K562 (cell line): Measurements from ENCODE around the gene IGF2. TPM values are rescaled to one million over a fixed set of nuclear protein-coding genes. Genes with fewer than 3 reads are reported as not detected.

Experiments
- ATAC-seq: fragments of 200-7000 bp; cut with Tn5 transposase; 3 replicates; pipeline ENCODE4 v1.9.1; 2020; ENCODE audit warnings: moderate library complexity
- BruUV-seq: library from RNA; stranded (reverse); fragments of 400-500 nt; replicated peaks from 2 replicates; lab custom pipeline; 2021; lab: Mats Ljungman, UMichigan
- CTCF ChIA-PET: fragments of 300-600 bp; formaldehyde crosslinking; extraction: SDS; loops from one replicate; lab custom pipeline; 2021; ENCODE audit warnings: low intra/inter-chr PET ratio; lab: Yijun Ruan, JAX
- POLR2A ChIA-PET: fragments of 300-600, 350-650 bp; sonication (Branson Sonifier 250); formaldehyde crosslinking; extraction: SDS; loops from one replicate; lab custom pipeline; 2021; ENCODE audit warnings: antibody characterized with exemption, inconsistent platforms; lab: Yijun Ruan, JAX
- DNase-seq, 4 experiments: peaks; one replicate each; pipeline versions ENCODE4 v3.0.0 to v3.0.0-alpha.2; 2011 to 2018; ENCODE audit warnings: low spot score in 3 of 4, mixed read lengths in 3 of 4; ENCODE audit errors: extremely low read depth in 1 of 4
- FAIRE-seq: peaks from 2 replicates; lab custom pipeline; 2011; peaks lifted over from hg19 to GRCh38; lab: Jason Lieb, UNC
- H2AFZ ChIP-seq: 2 replicates; pipeline ENCODE4 v1.6.0; 2011; ENCODE audit warnings: low read depth, low read length, control low read depth, inconsistent platforms
- H3K27ac ChIP-seq: fragments of 200-600 bp; 3 replicates; pipeline ENCODE4 v1.8.0; 2011; ENCODE audit warnings: low read depth, mild to moderate bottlenecking, control low read depth, inconsistent platforms, low read length, moderate library complexity, mixed read lengths; ENCODE audit errors: extremely low read depth
- H3K27me3 ChIP-seq, 2 experiments: fragments of 300-600 bp in 1 of 2; 2 replicates in 1 of 2; 3 replicates in 1 of 2; pipeline versions ENCODE4 v1.6.0 to v1.8.0; 2011; ENCODE audit warnings: inconsistent platforms in 2 of 2, low read length in 2 of 2, mild to moderate bottlenecking in 1 of 2, mixed read lengths in 1 of 2, moderate library complexity in 1 of 2; ENCODE audit not compliant: control insufficient read depth in 2 of 2, insufficient read depth in 2 of 2
- H3K36me3 ChIP-seq: fragments of 300-600 bp; 3 replicates; pipeline ENCODE4 v1.8.0; 2011; ENCODE audit warnings: mild to moderate bottlenecking, low read length, inconsistent platforms; ENCODE audit not compliant: control insufficient read depth, insufficient read depth
- H3K4me1 ChIP-seq, 2 experiments: fragments of 200-600 bp in 1 of 2; replicated peaks in 1 of 2; 2 replicates in 1 of 2; 3 replicates in 1 of 2; pipeline versions ENCODE4 v1.5.1 to v1.8.0; 2011; ENCODE audit warnings: inconsistent platforms in 2 of 2, low read length in 2 of 2, mild to moderate bottlenecking in 1 of 2, mixed read lengths in 1 of 2, moderate library complexity in 1 of 2; ENCODE audit not compliant: control insufficient read depth in 2 of 2, insufficient read depth in 2 of 2
- H3K4me2 ChIP-seq: 2 replicates; pipeline ENCODE4 v1.6.1; 2011; ENCODE audit warnings: low read length, control low read depth, inconsistent platforms, mixed read lengths; ENCODE audit not compliant: insufficient read depth
- H3K4me3 ChIP-seq: fragments of 200-600 bp; sonication (generic), shearing (Covaris generic); 2 replicates; pipeline ENCODE4 v1.5.1; 2016; ENCODE audit warnings: control low read depth, inconsistent platforms
- H3K79me2 ChIP-seq: fragments of 200-600 bp; 3 replicates; pipeline ENCODE4 v1.8.0; 2011; ENCODE audit warnings: low read length, inconsistent platforms; ENCODE audit not compliant: control insufficient read depth, insufficient read depth
- H3K9ac ChIP-seq, 2 experiments: 2 replicates each; pipeline versions ENCODE4 v1.6.0 to v1.6.1; 2011; ENCODE audit warnings: low read depth in 2 of 2, low read length in 2 of 2, control low read depth in 1 of 2, inconsistent platforms in 1 of 2, mild to moderate bottlenecking in 1 of 2, mixed read lengths in 1 of 2; ENCODE audit not compliant: insufficient read depth in 1 of 2
- H3K9me1 ChIP-seq: one replicate; pipeline ENCODE4 v1.6.0; 2011; ENCODE audit warnings: inconsistent platforms, mild to moderate bottlenecking, low read length, moderate library complexity; ENCODE audit not compliant: control insufficient read depth, insufficient read depth
- H3K9me3 ChIP-seq: replicated peaks from 2 replicates; pipeline ENCODE4 v1.5.1; 2011; ENCODE audit warnings: low read depth, low read length, inconsistent platforms; ENCODE audit not compliant: control insufficient read depth, insufficient read depth
- H4K20me1 ChIP-seq: replicated peaks from 2 replicates; pipeline ENCODE4 v1.6.1; 2011; ENCODE audit warnings: low read length, inconsistent platforms, mixed read lengths; ENCODE audit not compliant: control insufficient read depth, insufficient read depth
- ARID4B ChIP-seq: sonication (generic); formaldehyde crosslinking; IDR thresholded peaks from 2 replicates; pipeline ENCODE4 v1.8.0; 2022; ENCODE audit warnings: mild to moderate bottlenecking, missing genetic modification reagents
- BMI1 ChIP-seq: fragments of 150-350 bp; IDR thresholded peaks from 2 replicates; pipeline ENCODE4 v1.6.1; 2014; ENCODE audit warnings: low read length
- CEBPZ ChIP-seq: fragments of 150-350 bp; IDR thresholded peaks from 2 replicates; pipeline ENCODE4 v1.6.1; 2014; ENCODE audit warnings: low read depth, mild to moderate bottlenecking, low read length, borderline replicate concordance
- E2F6 ChIP-seq, 2 experiments: IDR thresholded peaks; 2 replicates each; pipeline ENCODE4 v1.6.1; 2011; ENCODE audit warnings: borderline replicate concordance in 1 of 2, control low read depth in 1 of 2, low read depth in 1 of 2, low read length in 1 of 2, mild to moderate bottlenecking in 1 of 2, mixed read lengths in 1 of 2, moderate library complexity in 1 of 2; ENCODE audit not compliant: insufficient read depth in 1 of 2, insufficient read length in 1 of 2, poor library complexity in 1 of 2, severe bottlenecking in 1 of 2; ENCODE audit errors: extremely low read depth in 1 of 2
- EGR1 ChIP-seq: fragments of 450-650 bp; conservative IDR thresholded peaks from 2 replicates; pipeline ENCODE4 v1.6.1; 2017; ENCODE audit warnings: mild to moderate bottlenecking
- HCFC1 ChIP-seq: IDR thresholded peaks from 2 replicates; pipeline ENCODE4 v1.6.1; 2012; ENCODE audit warnings: low read depth, low read length, improper control_type of control experiment
- HDAC8 ChIP-seq: fragments of 450-650 bp; IDR thresholded peaks from 2 replicates; pipeline ENCODE4 v1.6.1; 2016; ENCODE audit warnings: mild to moderate bottlenecking, missing genetic modification characterization, moderate library complexity, missing compliant biosample characterization
- KAT2B ChIP-seq: IDR thresholded peaks from one replicate; pipeline ENCODE4 v1.6.1; 2012; ENCODE audit warnings: low read depth, mild to moderate bottlenecking, control low read depth, inconsistent platforms, low read length, moderate library complexity
- NFXL1 ChIP-seq: fragments of 450-650 bp; formaldehyde crosslinking; IDR thresholded peaks from 2 replicates; pipeline ENCODE4 v1.4.0; 2021; ENCODE audit warnings: mild to moderate bottlenecking
- TFE3 ChIP-seq: fragments of 450-650 bp; formaldehyde crosslinking; IDR thresholded peaks from 2 replicates; pipeline ENCODE4 v1.4.0; 2020; ENCODE audit warnings: mild to moderate bottlenecking, mixed read lengths
- ZBTB8A ChIP-seq: fragments of 450-650 bp; IDR thresholded peaks from 2 replicates; pipeline ENCODE4 v1.6.1; 2018; ENCODE audit warnings: mild to moderate bottlenecking, moderate library complexity; ENCODE audit not compliant: partially characterized antibody
- WGBS: fragments of 100-300 bp; shearing (Covaris generic); methylation state at CpG from one replicate; pipeline ENCODE4 v1.1.6; 2016; ENCODE audit warnings: low coverage, mixed read lengths; ENCODE audit not compliant: insufficient coverage; ENCODE audit errors: missing lambda C conversion rate; 5-methylcytosine and 5-hydroxymethylcytosine counted together
- in situ Hi-C: fragments of 300-500 bp; cut with MboI; formaldehyde crosslinking; loops from 4 replicates; pipeline ENCODE4 v1.15.0; 2018; ENCODE audit warnings: inconsistent platforms, mixed read lengths
- intact Hi-C: fragments of 100-400 bp; cut with micrococcal nuclease; formaldehyde crosslinking; loops from 2 replicates; pipeline ENCODE4 v1.14.2; 2022
- polyA plus RNA-seq, 8 experiments: library from polyadenylated mRNA; depleted of rRNA in 4 of 8; stranded (reverse) in 5 of 8; unstranded in 3 of 8; fragments of >200 nt; fragmentation: Nextera tagmentation in 2 of 8; fragmentation: Illumina TruSeq in 1 of 8; extraction: Ambion mirVana in 2 of 8; extraction: Trizol in 1 of 8; gene quantifications; 2 replicates each; pipeline versions ENCODE4 v1.2.1 to v1.2.3, GENCODE V29; 2011 to 2014; ENCODE audit warnings: inconsistent platforms in 1 of 8, missing spikeins in 1 of 8
- total RNA-seq, 7 experiments: library from RNA; depleted of rRNA in 6 of 7; stranded (reverse); fragments of >200 nt in 6 of 7; fragmentation: Illumina TruSeq in 2 of 7; extraction: Trizol in 2 of 7; gene quantifications; 2 replicates each; pipeline versions ENCODE4 v1.2.1 to v1.2.3, GENCODE V29; 2011 to 2021; ENCODE audit warnings: low replicate concordance in 1 of 7

The IGF2 gene
- total and polyA plus RNA-seq, 9 of the 15 experiments (the other 6 are each of a cell fraction or from before 2014, with no cell fraction given), result 0.16 TPM; not detected in 8

GRCh38 chr11:2155511-2155910, 16.3 kb upstream of the IGF2 start:
- peaks cover 14% of the 10 kb centered on the region; the same call in 1 of the 2 replicates for H4K20me1 ChIP-seq
- no peak for ATAC-seq
- no peak overlapping the region for H2AFZ ChIP-seq
- H3K27me3 ChIP-seq, result peaks cover 0 to 20% of the 10 kb centered on the region in 2 experiments; a peak in 3 of 5 replicates
- WGBS, result 11% methylated on average over 16 of the region's 29 CpGs
- intact Hi-C loops, result no loop called here
- no peak overlapping the region for H3K4me2 ChIP-seq
- POLR2A ChIA-PET, result interaction anchor here (0.5 kb wide), 1 partner anchor 119 kb away, joined by 3 read pairs; no protein-coding TSS in a partner anchor
- no TSS peak for BruUV-seq
- no peaks in the 10 kb centered on the region for H3K9me3 ChIP-seq
- peaks cover 0 to 38% of the 10 kb centered on the region in 2 experiments; a peak in 1 of 5 replicates for H3K4me1 ChIP-seq
- no peak overlapping the region for H3K4me3 ChIP-seq
- no peak overlapping the region for H3K9ac ChIP-seq
- no peak for FAIRE-seq
- H3K9me1 ChIP-seq, result no peaks in the 10 kb centered on the region
- CTCF ChIA-PET, result interaction anchor here (1.1 to 2.4 kb wide), 2 partner anchors 119 kb away, joined by 5 to 12 read pairs; no protein-coding TSS in a partner anchor
- H3K79me2 ChIP-seq, result no peaks in the 10 kb centered on the region
- H3K36me3 ChIP-seq, result no peaks in the 10 kb centered on the region
- peak in 1 of 4 experiments; percentile 27 for DNase-seq
- no peak overlapping the region for H3K27ac ChIP-seq
- in situ Hi-C loops, result loop anchor here (10.0 kb wide), 2 partner anchors 301 to 461 kb away; partner anchors contain the start of genes KRTAP5-6 and LSP1
- TF ChIP-seq CEBPZ (no peak), TFE3 (no peak), KAT2B (no peak), EGR1 (peak; percentile 29), ARID4B (CRISPR knock-in tag) (no peak), HDAC8 (tag) (no peak), BMI1 (no peak), ZBTB8A (no peak), E2F6 (IDR thresholded peaks at IDR 0.05; ENCODE audit: borderline replicate concordance in 1 of 2, extremely low read depth in 1 of 2, insufficient read depth in 1 of 2, insufficient read length in 1 of 2, low read depth in 1 of 2, low read length in 1 of 2, poor library complexity in 1 of 2, severe bottlenecking in 1 of 2) (peak in 1 of 2 experiments; percentile 10), NFXL1 (CRISPR knock-in tag) (no peak), HCFC1 (no peak)
